ENCODE measurements around the gene REXO1. TPM values are rescaled to one million over a fixed set of nuclear protein-coding genes. Genes with fewer than 3 reads are reported as not detected.
A peak's percentile ranks its signal among the peaks of the same experiment; 100 is the strongest.

REXO1 gene
- total and polyA plus RNA-seq, 9 of the 15 experiments (the other 6 are each of a cell fraction or from before 2014, with no cell fraction given) = 0.04 to 63.3 (median 15.8) TPM

GRCh38 chr19:1811472-1811894 lies 36.8 kb downstream of the REXO1 start (continued):
- TF ChIP-seq NFE2 (IDR thresholded peaks at IDR 0.05; ENCODE audit: low read depth) (peak; percentile 66), ZNF57 (CRISPR knock-in tag; IDR thresholded peaks at IDR 0.05) (no peak), NFIX (CRISPR knock-in tag; IDR thresholded peaks at IDR 0.05; ENCODE audit: low read depth) (peak; percentile 64), CBX1 (IDR thresholded peaks at IDR 0.05; ENCODE audit: low read depth) (no peak), SMARCC2 (IDR thresholded peaks at IDR 0.05; ENCODE audit: low read depth) (0 out of 2 replicates have a peak, but pooled peaks have one; percentile 44), ZNF584 (CRISPR knock-in tag; IDR thresholded peaks at IDR 0.05; ENCODE audit: low read depth) (no peak), ARHGAP35 (IDR thresholded peaks at IDR 0.05; ENCODE audit: partially characterized antibody) (no peak), KDM4B (IDR thresholded peaks at IDR 0.05; ENCODE audit: borderline replicate concordance in 2 of 2, low read depth in 1 of 2) (no peak), ZNF780A (CRISPR knock-in tag; IDR thresholded peaks at IDR 0.05) (no peak), ZBTB7A (IDR thresholded peaks at IDR 0.05; ENCODE audit: borderline replicate concordance, control insufficient read depth, low read depth, low read length) (peak; percentile 66), BRCA1 (IDR thresholded peaks at IDR 0.05) (no peak), BRCA1 (CRISPR knock-in tag; IDR thresholded peaks at IDR 0.05) (no peak), KLF1 (tag; IDR thresholded peaks at IDR 0.05) (no peak), ZNF347 (CRISPR knock-in tag; IDR thresholded peaks at IDR 0.05; ENCODE audit: low read depth) (no peak), SETDB1 (IDR thresholded peaks at IDR 0.05; ENCODE audit: low read length) (no peak), SNRNP70 (optimal IDR thresholded peaks at IDR 0.05; ENCODE audit: low read depth, low read length) (no peak), SREBF1 (IDR thresholded peaks at IDR 0.05; ENCODE audit: borderline replicate concordance, low read depth, low read length) (no peak), CBX5 (IDR thresholded peaks at IDR 0.05; ENCODE audit: borderline replicate concordance, low read depth) (no peak), ZNF165 (CRISPR knock-in tag; IDR thresholded peaks at IDR 0.05; ENCODE audit: borderline replicate concordance) (no peak), EP400 (IDR thresholded peaks at IDR 0.05) (no peak), TEAD4 (IDR thresholded peaks at IDR 0.05; ENCODE audit: low read length) (no peak), TEAD4 (CRISPR knock-in tag; IDR thresholded peaks at IDR 0.05; ENCODE audit: borderline replicate concordance) (no peak), ASH1L (IDR thresholded peaks at IDR 0.05; ENCODE audit: borderline replicate concordance, low read depth, partially characterized antibody) (no peak), ZNF316 (IDR thresholded peaks at IDR 0.05) (peak; percentile 30; the same call in 1 of the 2 replicates), HLTF (IDR thresholded peaks at IDR 0.05) (no peak), MTF1 (CRISPR knock-in tag; IDR thresholded peaks at IDR 0.05; ENCODE audit: borderline replicate concordance) (no peak), GTF2E2 (tag; IDR thresholded peaks at IDR 0.05) (no peak)
- TF ChIP-seq, protein P1, sequence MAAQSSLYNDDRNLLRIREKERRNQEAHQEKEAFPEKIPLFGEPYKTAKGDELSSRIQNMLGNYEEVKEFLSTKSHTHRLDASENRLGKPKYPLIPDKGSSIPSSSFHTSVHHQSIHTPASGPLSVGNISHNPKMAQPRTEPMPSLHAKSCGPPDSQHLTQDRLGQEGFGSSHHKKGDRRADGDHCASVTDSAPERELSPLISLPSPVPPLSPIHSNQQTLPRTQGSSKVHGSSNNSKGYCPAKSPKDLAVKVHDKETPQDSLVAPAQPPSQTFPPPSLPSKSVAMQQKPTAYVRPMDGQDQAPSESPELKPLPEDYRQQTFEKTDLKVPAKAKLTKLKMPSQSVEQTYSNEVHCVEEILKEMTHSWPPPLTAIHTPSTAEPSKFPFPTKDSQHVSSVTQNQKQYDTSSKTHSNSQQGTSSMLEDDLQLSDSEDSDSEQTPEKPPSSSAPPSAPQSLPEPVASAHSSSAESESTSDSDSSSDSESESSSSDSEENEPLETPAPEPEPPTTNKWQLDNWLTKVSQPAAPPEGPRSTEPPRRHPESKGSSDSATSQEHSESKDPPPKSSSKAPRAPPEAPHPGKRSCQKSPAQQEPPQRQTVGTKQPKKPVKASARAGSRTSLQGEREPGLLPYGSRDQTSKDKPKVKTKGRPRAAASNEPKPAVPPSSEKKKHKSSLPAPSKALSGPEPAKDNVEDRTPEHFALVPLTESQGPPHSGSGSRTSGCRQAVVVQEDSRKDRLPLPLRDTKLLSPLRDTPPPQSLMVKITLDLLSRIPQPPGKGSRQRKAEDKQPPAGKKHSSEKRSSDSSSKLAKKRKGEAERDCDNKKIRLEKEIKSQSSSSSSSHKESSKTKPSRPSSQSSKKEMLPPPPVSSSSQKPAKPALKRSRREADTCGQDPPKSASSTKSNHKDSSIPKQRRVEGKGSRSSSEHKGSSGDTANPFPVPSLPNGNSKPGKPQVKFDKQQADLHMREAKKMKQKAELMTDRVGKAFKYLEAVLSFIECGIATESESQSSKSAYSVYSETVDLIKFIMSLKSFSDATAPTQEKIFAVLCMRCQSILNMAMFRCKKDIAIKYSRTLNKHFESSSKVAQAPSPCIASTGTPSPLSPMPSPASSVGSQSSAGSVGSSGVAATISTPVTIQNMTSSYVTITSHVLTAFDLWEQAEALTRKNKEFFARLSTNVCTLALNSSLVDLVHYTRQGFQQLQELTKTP (IDR thresholded peaks at IDR 0.05; ENCODE audit: low read depth in 1 of 2, partially characterized antibody in 2 of 2) = no peak

Data from K562 (cell line).